Esophagus squamous epithelium (tissue), 5 donors: ENCODE results near the gene KANK2. TPM values are rescaled to one million over a fixed set of nuclear protein-coding genes. Genes with fewer than 3 reads are reported as not detected.

Experiments used
- DNase-seq: peaks from one replicate; lab custom pipeline; 2025; lab: John Stamatoyannopoulos, UW
- H3K27ac ChIP-seq, 4 donors: fragments of 200-600 bp; sonication (generic); one replicate each; pipeline ENCODE4 v1.5.1; 2016 to 2019; ENCODE audit warnings: mild to moderate bottlenecking in 1 of 4
- H3K27me3 ChIP-seq, 4 donors: fragments of 200-600 bp; sonication (generic); 1 replicate in 3 of 4; 2 replicates in 1 of 4; pipeline versions ENCODE4 v1.5.1 to v1.6.0; 2017 to 2021; ENCODE audit warnings: antibody characterized with exemption in 1 of 4
- H3K36me3 ChIP-seq, 3 donors: fragments of 200-600 bp; sonication (generic); one replicate each; pipeline ENCODE4 v1.5.1; 2016 to 2019
- H3K4me1 ChIP-seq, 3 donors: fragments of 200-600 bp; sonication (generic); one replicate each; pipeline ENCODE4 v1.5.1; 2017 to 2019
- H3K4me3 ChIP-seq, 4 donors: fragments of 200-600 bp; sonication (generic); 1 replicate in 3 of 4; 2 replicates in 1 of 4; pipeline ENCODE4 v1.5.1; 2016 to 2019; ENCODE audit warnings: mild to moderate bottlenecking in 2 of 4, moderate library complexity in 1 of 4
- H3K9me3 ChIP-seq, 3 donors: fragments of 200-600 bp; sonication (generic); one replicate each; pipeline ENCODE4 v1.5.1; 2016 to 2019
- POLR2A ChIP-seq, 4 donors: fragments of 450-650 bp; IDR thresholded peaks; one replicate each; pipeline ENCODE4 v1.6.1; 2017; ENCODE audit warnings: antibody characterized with exemption in 4 of 4, mild to moderate bottlenecking in 4 of 4, moderate library complexity in 3 of 4
- WGBS, 2 donors: methylation state at CpG; one replicate each; pipeline ENCODE4 v1.1.5; 2018; 5-methylcytosine and 5-hydroxymethylcytosine counted together
- intact Hi-C: fragments of 100-400 bp; cut with DNase I; formaldehyde crosslinking; loops from one replicate; pipeline ENCODE4 v1.15.0; 2022
- total RNA-seq, 4 donors: library from RNA; depleted of rRNA; stranded (reverse); fragments of >200 nt; gene quantifications; one replicate each; pipeline ENCODE4 v1.1.0, GENCODE V29; 2016
- TF ChIP-seq, protein P1 (sequence below), 6 experiments: fragments of 450-650 bp in 4 of 6; fragments of 200-600 bp in 2 of 6; sonication (generic) in 2 of 6; IDR thresholded peaks; one replicate each; pipeline ENCODE4 v1.5.1; 2016 to 2019; ENCODE audit warnings: antibody characterized with exemption in 6 of 6, mild to moderate bottlenecking in 4 of 6, moderate library complexity in 4 of 6
- donor health status: DM: yes; HTN: yes; CAD: no.

Gene KANK2
- total RNA-seq, 4 donors from 2014 or later = 29.3 to 287 (median 57.1) TPM

DNA sequence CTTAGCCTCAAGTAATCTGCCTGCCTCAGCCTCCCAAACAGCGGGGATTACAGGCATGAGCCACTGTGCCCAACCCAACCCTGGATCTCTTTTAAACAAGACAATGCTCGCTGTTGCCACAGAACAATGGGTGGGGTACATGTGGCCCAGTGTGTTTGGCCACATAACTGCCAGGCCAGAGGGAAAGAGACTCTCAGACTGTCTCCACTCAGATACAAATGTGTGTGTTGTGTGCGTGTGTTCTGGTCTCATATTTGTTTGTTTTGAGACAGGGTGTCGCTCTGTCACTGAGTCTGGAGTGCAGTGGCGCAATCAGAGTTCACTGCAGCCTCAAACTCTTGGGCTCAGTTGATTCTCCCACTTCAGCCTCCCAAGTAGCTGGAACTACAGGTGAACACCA, 82.3 kb downstream of the KANK2 start:
- Histone ChIP-seq H3K9me3 (no peaks in the 10 kb centered on the region), H3K36me3 (peaks cover 46 to 100% (median 92%) of the 10 kb centered on the region in 3 donors), H3K4me1 (no peaks in the 10 kb centered on the region), H3K27ac (peak overlapping the region in 2 of 4 donors; percentile 16 to 33), H3K4me3 (no peak overlapping the region), H3K27me3 (no peaks in the 10 kb centered on the region)
- 79 to 91% methylated on average over 4 to 5 of the region's 5 CpGs for WGBS, 2 donors
- TF ChIP-seq, protein P1, sequence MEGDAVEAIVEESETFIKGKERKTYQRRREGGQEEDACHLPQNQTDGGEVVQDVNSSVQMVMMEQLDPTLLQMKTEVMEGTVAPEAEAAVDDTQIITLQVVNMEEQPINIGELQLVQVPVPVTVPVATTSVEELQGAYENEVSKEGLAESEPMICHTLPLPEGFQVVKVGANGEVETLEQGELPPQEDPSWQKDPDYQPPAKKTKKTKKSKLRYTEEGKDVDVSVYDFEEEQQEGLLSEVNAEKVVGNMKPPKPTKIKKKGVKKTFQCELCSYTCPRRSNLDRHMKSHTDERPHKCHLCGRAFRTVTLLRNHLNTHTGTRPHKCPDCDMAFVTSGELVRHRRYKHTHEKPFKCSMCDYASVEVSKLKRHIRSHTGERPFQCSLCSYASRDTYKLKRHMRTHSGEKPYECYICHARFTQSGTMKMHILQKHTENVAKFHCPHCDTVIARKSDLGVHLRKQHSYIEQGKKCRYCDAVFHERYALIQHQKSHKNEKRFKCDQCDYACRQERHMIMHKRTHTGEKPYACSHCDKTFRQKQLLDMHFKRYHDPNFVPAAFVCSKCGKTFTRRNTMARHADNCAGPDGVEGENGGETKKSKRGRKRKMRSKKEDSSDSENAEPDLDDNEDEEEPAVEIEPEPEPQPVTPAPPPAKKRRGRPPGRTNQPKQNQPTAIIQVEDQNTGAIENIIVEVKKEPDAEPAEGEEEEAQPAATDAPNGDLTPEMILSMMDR (IDR thresholded peaks at IDR 0.05) = no peak
- no peak for TF ChIP-seq POLR2A (IDR thresholded peaks at IDR 0.05)
- no peak for DNase-seq
- intact Hi-C loops = no loop called here

Other genes with a start within 250 kb of the KANK2 start
- 100 to 1,000 TPM in 2 of 4 donors, 10 to 100 TPM in 2; 62.8 to 142 (median 93.4) TPM for gene SMARCA4, start 236.5 kb downstream of the KANK2 start, total RNA-seq
- 100 to 1,000 TPM in 3 of 4 donors, 10 to 100 TPM in 1; 58.9 to 207 (median 149) TPM for gene LDLR, start 108.1 kb downstream of the KANK2 start, total RNA-seq
- 10 to 100 TPM in 1 of 4 donors, 1 to 10 TPM in 3; 2.9 to 10.9 (median 6.3) TPM for gene SPC24, start 41.8 kb downstream of the KANK2 start, total RNA-seq
- gene ANGPTL8, start 42.1 kb upstream of the KANK2 start, total RNA-seq = not detected
- 10 to 100 TPM; 19.7 to 94.0 (median 33.3) TPM for gene DOCK6, start 65.0 kb upstream of the KANK2 start, total RNA-seq
- gene TSPAN16, start 98.6 kb upstream of the KANK2 start, total RNA-seq = not detected
- gene RAB3D, start 142.1 kb upstream of the KANK2 start, total RNA-seq = 10 to 100 TPM; 55.9 to 90.4 (median 73.8) TPM
- 100 to 1,000 TPM in 2 of 4 donors, 10 to 100 TPM in 2; 80.1 to 173 (median 129) TPM for gene TMEM205, start 148.7 kb upstream of the KANK2 start, total RNA-seq
- gene CCDC159, start 149.0 kb upstream of the KANK2 start, total RNA-seq = 10 to 100 TPM in 1 of 4 donors, 1 to 10 TPM in 3; 5.7 to 17.7 (median 8.0) TPM
- 10 to 100 TPM in 1 of 4 donors, 1 to 10 TPM in 3; 5.1 to 14.2 (median 9.7) TPM for gene PLPPR2, start 157.9 kb upstream of the KANK2 start, total RNA-seq
- gene SWSAP1, start 177.1 kb upstream of the KANK2 start, total RNA-seq = 1 to 10 TPM; 1.0 to 2.9 (median 1.3) TPM
- 1 to 10 TPM in 2 of 4 donors, under 1 TPM in 2; 0.35 to 6.2 (median 1.0) TPM for gene EPOR, start 186.8 kb upstream of the KANK2 start, total RNA-seq
- gene RGL3, start 221.8 kb upstream of the KANK2 start, total RNA-seq = 1 to 10 TPM in 1 of 4 donors, under 1 TPM in 3; 0.22 to 1.9 (median 0.45) TPM
- 1 to 10 TPM in 1 of 4 donors, under 1 TPM in 1, not detected in 2; 0.19 to 8.8 TPM for gene ODAD3, start 237.6 kb upstream of the KANK2 start, total RNA-seq
- 100 to 1,000 TPM in 1 of 4 donors, 10 to 100 TPM in 3; 64.1 to 107 (median 99.1) TPM for gene PRKCSH, start 238.1 kb upstream of the KANK2 start, total RNA-seq